Smooth muscle cell (in vitro differentiated cells): Measurements from ENCODE around the gene PLA2G4E. TPM values are rescaled to one million over a fixed set of nuclear protein-coding genes. Genes with fewer than 3 reads are reported as not detected.

Source experiments
- DNase-seq: peaks from one replicate; lab custom pipeline; 2025; ENCODE audit not compliant: unreplicated experiment; lab: John Stamatoyannopoulos, UW
- H2AFZ ChIP-seq: fragments of 200-600 bp; sonication (generic); 2 replicates; pipeline ENCODE4 v1.6.0; 2016; ENCODE audit warnings: antibody characterized with exemption, low read depth, mild to moderate bottlenecking
- H3F3A ChIP-seq: fragments of 200-600 bp; sonication (generic); 2 replicates; pipeline ENCODE4 v1.6.0; 2017; ENCODE audit warnings: antibody characterized with exemption, low read depth
- H3K27ac ChIP-seq: fragments of 200-600 bp; sonication (generic); 2 replicates; pipeline ENCODE4 v1.5.1; 2016; ENCODE audit warnings: low read depth, mild to moderate bottlenecking
- H3K27me3 ChIP-seq: fragments of 200-600 bp; sonication (generic); 2 replicates; pipeline ENCODE4 v1.6.1; 2016; ENCODE audit warnings: low read depth, mild to moderate bottlenecking
- H3K36me3 ChIP-seq: fragments of 200-600 bp; sonication (generic); 2 replicates; pipeline ENCODE4 v1.5.1; 2016; ENCODE audit warnings: low read depth
- H3K4me1 ChIP-seq: fragments of 200-600 bp; sonication (generic); 2 replicates; pipeline ENCODE4 v1.5.1; 2016; ENCODE audit warnings: low read depth
- H3K4me2 ChIP-seq: fragments of 200-600 bp; sonication (generic); 2 replicates; pipeline ENCODE4 v1.6.0; 2016; ENCODE audit warnings: mild to moderate bottlenecking
- H3K4me3 ChIP-seq: fragments of 200-600 bp; sonication (generic); 2 replicates; pipeline ENCODE4 v1.5.1; 2016; ENCODE audit warnings: mild to moderate bottlenecking
- H3K79me2 ChIP-seq: fragments of 200-600 bp; sonication (generic); 2 replicates; pipeline ENCODE4 v1.6.0; 2016; ENCODE audit warnings: low read depth, mild to moderate bottlenecking
- H3K9ac ChIP-seq: fragments of 200-600 bp; sonication (generic); 2 replicates; pipeline ENCODE4 v1.6.0; 2016; ENCODE audit warnings: low read depth
- H3K9me3 ChIP-seq: fragments of 200-600 bp; sonication (generic); replicated peaks from 2 replicates; pipeline ENCODE4 v1.5.1; 2016; ENCODE audit warnings: low read depth
- H4K20me1 ChIP-seq: fragments of 200-600 bp; sonication (generic); 2 replicates; pipeline ENCODE4 v1.6.0; 2016; ENCODE audit warnings: low read depth
- WGBS: methylation state at CpG from one replicate; pipeline ENCODE4 v1.1.7; 2016; ENCODE audit warnings: low lambda C conversion rate; 5-methylcytosine and 5-hydroxymethylcytosine counted together
- polyA plus RNA-seq: library from polyadenylated mRNA; unstranded; fragments of >200 nt; fragmentation: Nextera tagmentation; extraction: Ambion mirVana; gene quantifications from 2 replicates; pipeline ENCODE4 v1.2.1, GENCODE V29; 2016
- total RNA-seq: library from RNA; depleted of rRNA; stranded (reverse); fragments of >200 nt; gene quantifications from 2 replicates; pipeline ENCODE4 v1.2.3, GENCODE V29; 2014
- TF ChIP-seq, protein P1 (sequence below): fragments of 200-600 bp; sonication (generic); IDR thresholded peaks from 2 replicates; pipeline ENCODE4 v1.5.1; 2017; ENCODE audit warnings: borderline replicate concordance, mild to moderate bottlenecking, antibody characterized with exemption; ENCODE audit not compliant: insufficient read depth, poor library complexity, severe bottlenecking

Gene PLA2G4E
- total and polyA plus RNA-seq, 2 experiments from 2014 or later: 1.6 TPM; not detected in 1

DNA sequence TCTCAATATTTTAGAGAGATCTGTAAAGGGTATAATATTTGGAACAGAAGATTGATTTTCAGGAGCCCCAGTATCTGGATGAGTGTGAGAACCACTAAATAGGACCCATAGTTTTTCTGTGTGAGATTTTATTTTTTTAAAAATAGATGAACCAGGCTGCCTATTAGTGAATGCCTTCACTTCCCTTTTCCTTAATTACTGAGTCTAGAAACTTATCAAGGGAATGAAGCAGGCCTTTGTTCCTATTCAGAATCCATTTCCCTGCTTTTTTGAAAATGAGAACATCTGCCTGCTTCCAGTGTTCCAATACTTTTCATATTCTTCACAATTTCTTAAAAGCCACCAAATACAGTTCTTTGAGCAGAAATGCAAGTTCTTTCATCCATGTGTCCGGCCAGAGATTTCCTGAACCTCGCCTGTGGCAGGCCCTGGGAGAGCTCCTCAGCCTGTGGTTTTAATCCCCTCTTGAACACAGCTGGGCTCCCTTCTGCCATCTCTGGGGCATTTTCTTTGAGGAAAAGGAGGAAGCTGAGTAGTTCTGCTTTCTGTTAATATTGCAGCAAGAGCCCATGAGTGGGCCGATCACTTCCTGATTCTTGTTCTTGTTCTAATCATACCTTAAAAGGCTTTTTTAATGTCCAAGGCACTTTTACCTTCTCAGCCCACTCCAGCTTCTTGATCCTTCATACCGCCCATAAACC lies 53.2 kb downstream of the PLA2G4E start:
- Histone ChIP-seq H2AFZ (no peak overlapping the region), H3K9ac (no peak overlapping the region), H3K36me3 (no peaks in the 10 kb centered on the region), H3K79me2 (peaks cover 87% of the 10 kb centered on the region), H3K4me3 (no peak overlapping the region), H3K9me3 (no peaks in the 10 kb centered on the region), H3K4me2 (peak overlapping the region; percentile 68), H3K4me1 (peaks cover 28% of the 10 kb centered on the region), H3K27ac (peak overlapping the region; percentile 57), H3K27me3 (no peaks in the 10 kb centered on the region), H3F3A (peaks cover 11% of the 10 kb centered on the region), H4K20me1 (peaks cover 44% of the 10 kb centered on the region)
- DNase-seq: no peak
- TF ChIP-seq, protein P1, sequence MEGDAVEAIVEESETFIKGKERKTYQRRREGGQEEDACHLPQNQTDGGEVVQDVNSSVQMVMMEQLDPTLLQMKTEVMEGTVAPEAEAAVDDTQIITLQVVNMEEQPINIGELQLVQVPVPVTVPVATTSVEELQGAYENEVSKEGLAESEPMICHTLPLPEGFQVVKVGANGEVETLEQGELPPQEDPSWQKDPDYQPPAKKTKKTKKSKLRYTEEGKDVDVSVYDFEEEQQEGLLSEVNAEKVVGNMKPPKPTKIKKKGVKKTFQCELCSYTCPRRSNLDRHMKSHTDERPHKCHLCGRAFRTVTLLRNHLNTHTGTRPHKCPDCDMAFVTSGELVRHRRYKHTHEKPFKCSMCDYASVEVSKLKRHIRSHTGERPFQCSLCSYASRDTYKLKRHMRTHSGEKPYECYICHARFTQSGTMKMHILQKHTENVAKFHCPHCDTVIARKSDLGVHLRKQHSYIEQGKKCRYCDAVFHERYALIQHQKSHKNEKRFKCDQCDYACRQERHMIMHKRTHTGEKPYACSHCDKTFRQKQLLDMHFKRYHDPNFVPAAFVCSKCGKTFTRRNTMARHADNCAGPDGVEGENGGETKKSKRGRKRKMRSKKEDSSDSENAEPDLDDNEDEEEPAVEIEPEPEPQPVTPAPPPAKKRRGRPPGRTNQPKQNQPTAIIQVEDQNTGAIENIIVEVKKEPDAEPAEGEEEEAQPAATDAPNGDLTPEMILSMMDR: no peak
- 42% methylated on average over 4 of the region's 4 CpGs for WGBS

DNA sequence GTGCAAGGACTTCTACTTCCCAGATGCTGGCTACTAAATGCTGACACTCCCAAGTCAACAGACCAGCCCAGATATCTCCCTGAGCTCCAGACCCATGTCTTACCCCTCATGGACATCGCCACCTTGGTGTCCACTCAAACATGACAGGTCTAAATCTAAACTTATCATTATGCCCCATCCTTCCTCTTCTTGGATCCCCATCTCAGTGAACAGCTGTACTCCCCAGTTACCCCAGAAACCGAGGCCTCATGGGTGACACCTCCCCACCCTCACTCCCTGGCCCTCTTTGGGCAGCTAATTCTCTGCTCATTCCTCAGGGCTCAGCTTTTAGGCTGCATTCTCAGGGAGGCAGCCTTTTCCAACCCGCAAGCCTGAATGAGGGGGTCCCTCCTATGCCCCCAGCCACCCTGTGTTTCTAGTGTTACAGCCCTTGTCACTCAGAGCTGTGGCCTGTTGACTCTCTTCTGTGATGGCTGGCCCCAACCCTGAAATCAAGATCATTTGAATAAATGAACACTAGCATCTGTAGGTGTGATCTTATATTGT lies 53.8 kb downstream of the PLA2G4E start:
- WGBS: 100% methylated on average over 3 of the region's 3 CpGs

DNA sequence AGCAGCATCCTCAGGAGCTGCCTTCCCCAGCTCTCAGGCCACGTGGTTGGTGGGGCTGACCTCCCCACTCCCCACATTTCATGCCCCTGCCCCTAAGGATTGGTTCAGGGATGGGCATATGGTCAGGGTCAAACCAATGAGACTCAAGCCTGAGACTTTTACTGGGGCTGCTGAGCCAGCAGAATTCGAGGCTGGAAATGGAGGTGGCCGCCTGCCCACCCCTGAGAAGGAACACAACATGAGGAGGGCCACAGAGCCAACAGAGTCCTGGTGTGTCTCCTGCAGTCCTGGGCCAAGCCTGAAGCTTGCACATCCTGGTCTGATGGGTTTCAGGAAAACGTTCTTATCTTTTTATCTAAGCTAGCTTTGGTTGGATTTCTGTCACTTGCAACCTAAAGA lies 54.4 kb downstream of the PLA2G4E start:
- Histone ChIP-seq H3K79me2 (peaks cover 95% of the 10 kb centered on the region), H3K4me2 (no peak overlapping the region), H3K4me1 (peaks cover 28% of the 10 kb centered on the region), H3K9me3 (no peaks in the 10 kb centered on the region), H3K4me3 (no peak overlapping the region), H3F3A (peaks cover 11% of the 10 kb centered on the region), H3K9ac (no peak overlapping the region), H4K20me1 (peaks cover 46% of the 10 kb centered on the region), H3K27ac (no peak overlapping the region), H3K36me3 (no peaks in the 10 kb centered on the region), H2AFZ (no peak overlapping the region), H3K27me3 (no peaks in the 10 kb centered on the region)
- TF ChIP-seq, protein P1: no peak
- 77% methylated on average over 4 of the region's 4 CpGs for WGBS
- no peak for DNase-seq

More for the DNA sequence above, 53.8 kb downstream of the PLA2G4E start:
- DNase-seq: no peak
- Histone ChIP-seq H3K27me3 (no peaks in the 10 kb centered on the region), H3K27ac (peak overlapping the region; percentile 57), H3K4me3 (no peak overlapping the region), H3K4me2 (peak overlapping the region; percentile 68), H3K9ac (no peak overlapping the region), H2AFZ (no peak overlapping the region), H3K79me2 (peaks cover 93% of the 10 kb centered on the region), H4K20me1 (peaks cover 44% of the 10 kb centered on the region), H3K9me3 (no peaks in the 10 kb centered on the region), H3F3A (peaks cover 11% of the 10 kb centered on the region), H3K36me3 (no peaks in the 10 kb centered on the region), H3K4me1 (peaks cover 28% of the 10 kb centered on the region)
- TF ChIP-seq, protein P1: no peak
